Middle frontal gyrus (tissue), 1 donor: ENCODE results near the gene GTF2E1.
"Not testable (repeated sequence)": the region's sequence is repeated elsewhere in the genome, so short reads cannot be mapped to it uniquely, and the experiment has no call there.

Experiments used
- DNase-seq: peaks from one replicate; pipeline ENCODE4 v3.0.0-alpha.2; 2015; ENCODE audit warnings: low spot score; ENCODE audit errors: extremely low spot score

The GTF2E1 gene

DNA sequence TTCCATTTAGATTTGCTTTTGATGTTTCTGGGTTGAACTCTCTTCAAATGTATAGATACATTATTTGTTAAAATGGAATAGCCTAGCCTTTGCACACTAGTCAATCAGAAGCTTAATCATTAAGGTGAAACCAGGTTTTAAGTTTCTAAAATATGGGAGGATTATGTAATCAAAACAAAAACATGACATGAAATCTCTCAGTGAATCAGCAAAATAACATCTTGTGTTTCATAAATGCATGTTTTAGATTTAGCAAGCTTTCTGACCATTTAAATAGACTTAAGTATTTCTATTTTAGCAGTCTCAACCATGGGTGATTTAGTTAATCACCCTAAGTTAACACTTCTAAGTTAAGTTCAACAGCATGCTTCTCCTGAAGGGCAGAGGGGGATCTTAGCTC lies 11.3 kb downstream of the GTF2E1 start:
- DNase-seq = no peak

DNA sequence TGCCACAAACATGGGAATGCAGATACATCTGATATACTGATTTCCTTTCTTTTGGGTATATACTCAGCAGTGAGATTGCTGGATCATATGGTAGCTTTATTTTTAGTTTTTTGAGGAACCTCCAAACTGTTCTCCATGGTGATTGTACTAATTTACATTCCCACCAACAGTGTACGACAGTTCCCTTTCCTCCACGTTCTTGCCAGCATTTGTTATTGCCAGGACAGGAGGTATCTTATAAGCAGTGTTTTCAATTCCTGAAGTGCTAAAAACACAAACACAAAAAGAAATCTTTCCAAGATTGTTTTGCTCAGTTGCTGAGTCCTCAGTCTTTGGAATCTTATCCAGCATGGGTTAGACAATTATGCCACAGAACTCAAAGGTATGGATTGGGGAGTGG lies 13.5 kb downstream of the GTF2E1 start:
- no peak for DNase-seq

DNA sequence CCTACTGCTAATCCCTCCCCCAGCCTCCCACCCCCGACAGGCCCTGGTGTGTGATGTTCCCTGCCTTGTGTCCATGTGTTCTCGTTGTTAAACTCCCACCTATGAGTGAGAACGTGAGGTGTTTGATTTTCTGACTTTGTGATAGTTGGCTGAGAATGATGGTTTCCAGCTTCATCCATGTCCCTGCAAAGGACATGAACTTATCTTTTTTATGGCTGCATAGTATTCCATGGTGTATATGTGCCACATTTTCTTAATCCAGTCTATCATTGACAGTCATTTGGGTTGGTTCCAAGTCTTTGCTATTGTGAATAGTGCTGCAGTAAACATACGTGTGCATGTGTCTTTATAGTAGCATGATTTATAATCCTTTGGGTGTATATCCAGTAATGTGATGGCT lies 16.0 kb downstream of the GTF2E1 start:
- not testable (repeated sequence) for DNase-seq

DNA sequence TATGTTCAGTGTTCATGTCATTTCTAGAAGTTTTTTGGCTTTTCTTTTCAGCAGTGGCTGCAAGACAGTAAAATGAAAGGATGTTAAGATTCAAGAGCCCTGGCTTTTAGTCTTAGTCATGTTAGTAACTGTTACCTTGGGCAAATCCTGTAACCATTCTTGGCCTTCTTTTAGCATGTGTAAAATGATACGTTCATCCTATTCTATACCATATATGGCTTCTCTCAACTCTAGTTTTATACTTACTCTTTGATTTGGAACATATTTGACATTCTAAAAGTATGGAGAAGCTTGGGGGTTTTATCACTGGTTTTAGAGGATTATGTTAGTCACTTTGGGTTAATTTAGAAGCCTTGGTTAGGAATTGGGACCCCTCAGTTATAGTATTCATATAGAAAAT lies 20.1 kb downstream of the GTF2E1 start:
- no peak for DNase-seq

DNA sequence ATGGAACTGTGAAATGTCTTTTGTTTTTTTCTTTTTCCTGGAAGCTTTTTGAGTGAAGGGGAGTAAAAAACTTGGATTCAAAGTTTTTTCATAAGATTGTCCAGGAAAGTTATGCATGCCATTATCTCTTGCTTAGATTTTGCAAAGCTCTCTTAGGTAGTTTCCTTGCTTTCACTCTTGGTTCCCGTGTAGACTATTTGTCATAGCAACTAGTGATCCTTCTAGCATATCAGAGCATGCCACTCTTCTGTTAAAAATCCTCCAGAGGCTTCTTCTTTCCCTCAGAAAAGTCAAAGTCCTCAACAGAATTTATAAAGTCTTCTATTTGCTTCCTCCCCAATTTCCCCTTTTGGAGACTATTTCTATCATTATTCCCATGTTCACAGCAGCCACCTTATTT lies 21.1 kb downstream of the GTF2E1 start:
- no peak for DNase-seq

DNA sequence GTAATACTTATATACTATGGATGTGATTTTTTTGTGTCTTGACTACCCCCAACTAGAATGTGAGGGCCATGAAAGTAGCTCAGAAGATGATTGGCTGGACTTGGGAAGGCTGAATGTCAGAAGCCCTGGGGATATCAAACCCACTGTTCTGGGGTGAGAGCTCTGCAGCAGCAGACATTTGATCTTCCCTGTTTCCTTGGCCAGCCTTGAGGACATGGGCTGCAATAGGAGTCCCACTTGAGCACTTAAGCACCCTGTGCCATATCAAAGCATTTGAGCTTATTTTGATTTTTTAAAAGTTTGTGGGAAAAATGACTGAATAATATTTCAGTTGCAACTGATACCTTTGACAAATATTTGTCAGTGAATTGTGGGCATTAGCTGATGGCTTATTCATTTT lies 21.7 kb downstream of the GTF2E1 start:
- no peak for DNase-seq

DNA sequence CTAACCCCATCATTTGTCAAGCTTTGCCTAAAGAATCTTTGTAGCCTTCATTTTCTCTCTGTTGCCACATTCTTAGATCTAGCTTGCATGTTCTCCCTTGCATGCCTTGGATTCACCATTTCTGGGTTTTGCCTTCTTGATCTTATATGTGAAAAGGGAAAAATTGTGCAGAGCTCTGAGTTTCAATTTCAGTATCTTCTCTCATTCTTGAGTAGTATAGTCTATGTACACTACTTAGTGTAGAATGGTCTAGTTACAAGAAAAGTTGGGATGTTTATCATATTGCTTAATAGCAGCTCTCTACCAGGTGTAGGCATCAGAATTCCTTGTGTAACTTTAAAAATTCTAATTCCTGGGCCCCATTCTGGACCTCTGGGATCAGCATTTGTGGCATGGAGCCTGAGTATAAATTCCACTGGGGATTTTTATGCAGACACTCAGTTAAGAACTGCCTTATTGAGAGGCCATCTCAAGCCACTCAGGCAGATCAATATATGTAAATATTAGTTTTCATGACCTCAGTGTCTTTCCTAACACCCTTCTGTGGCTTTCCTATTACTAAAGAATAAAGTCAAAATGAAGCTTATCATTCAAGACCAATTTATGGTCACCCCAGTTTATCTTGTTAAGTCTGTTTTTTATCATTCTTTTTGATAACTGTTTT lies 23.4 kb downstream of the GTF2E1 start:
- DNase-seq = no peak

DNA sequence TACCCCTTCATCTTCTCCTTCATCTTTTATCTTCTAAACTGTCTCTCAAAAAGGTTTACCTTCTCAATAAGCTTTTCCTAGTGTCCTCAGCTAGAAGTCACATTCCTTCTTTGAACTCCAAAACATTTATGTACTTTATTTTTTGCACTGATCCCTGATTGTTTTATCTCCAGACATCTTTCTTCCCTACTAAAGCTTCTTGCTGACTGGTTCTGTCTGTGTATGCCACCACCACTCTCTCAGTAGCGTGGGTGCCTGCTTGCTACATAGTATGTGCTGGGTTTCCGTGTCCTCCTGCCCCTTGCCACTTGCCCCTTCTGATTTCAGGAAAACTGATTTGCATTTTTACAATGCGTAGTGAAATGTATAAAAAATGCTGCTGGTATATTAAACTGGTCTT lies 24.0 kb downstream of the GTF2E1 start:
- no peak for DNase-seq

DNA sequence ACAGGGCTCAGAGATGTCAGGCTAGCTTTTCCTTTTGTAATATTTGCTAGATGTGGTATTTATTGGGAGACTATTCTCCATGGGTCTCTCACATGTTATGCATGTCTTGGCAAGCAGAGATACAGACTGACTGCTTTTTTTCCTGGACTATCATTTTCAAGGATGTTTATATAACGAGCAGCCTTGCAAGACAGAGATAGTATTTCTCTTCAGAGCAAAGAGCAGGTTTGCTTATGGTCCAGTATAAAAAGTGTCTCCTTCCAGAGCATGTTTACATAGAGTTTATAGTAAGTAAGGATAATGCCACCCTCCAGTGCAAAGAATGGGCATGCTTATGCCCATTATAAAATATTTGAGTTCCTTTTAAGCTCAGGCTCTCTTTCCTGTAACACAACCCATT lies 24.6 kb downstream of the GTF2E1 start:
- DNase-seq = no peak

DNA sequence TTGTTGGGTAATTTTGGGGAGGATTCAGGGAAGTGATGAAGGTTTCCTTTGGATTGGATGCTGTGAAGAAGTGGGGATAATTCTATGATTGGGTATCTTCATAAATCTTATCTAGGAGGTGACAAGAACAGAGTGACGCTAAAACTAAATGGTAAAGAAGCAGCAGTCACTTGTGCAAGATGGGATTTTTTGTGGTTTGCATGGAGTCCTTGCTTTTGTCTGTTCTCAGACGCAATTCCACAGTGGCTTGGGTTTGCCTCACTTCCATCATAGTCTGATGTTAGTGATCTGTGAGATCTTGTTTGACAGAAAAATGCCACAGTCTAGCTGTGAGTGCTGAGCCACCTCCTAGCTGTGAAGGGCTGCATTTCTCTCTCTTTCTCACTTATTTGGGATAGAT lies 26.9 kb downstream of the GTF2E1 start:
- no peak for DNase-seq

DNA sequence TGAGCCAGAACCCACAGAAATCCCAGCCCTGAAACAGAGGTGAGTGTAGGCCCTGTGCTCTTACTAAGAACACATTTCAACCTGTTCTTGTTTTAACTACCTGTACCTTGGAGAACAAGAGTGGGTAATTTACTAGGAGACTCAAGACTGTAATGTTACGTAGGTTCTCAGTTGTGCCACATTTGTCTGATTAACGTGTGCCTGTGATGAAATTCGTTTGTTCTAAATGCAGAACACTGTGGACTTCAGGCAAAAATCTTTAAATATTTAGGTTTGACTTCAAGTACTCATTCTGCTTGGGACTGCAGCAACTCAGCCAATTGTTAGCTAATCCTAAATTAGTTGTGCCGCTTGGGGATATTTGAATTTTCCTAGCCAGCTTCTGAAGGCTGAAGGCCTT lies 28.3 kb downstream of the GTF2E1 start:
- no peak for DNase-seq

DNA sequence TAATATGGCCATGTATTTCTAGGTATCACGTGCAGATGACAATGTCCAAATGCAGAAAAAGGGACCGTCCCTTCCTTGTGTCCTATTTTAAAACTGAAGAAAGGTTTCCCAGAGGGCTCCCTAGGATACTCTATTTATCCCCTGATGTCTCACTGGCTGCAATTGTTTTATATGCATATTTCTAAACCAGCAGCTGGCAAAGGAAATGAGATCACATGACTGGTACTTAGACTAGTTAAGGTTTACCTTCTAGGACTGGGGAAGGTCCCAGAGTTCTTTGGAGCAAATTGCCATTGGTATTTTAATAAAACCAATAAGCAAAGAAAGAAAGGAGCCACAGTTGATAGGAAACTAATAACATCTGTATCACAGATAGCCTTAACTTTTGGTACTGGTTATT lies 29.5 kb downstream of the GTF2E1 start:
- no peak for DNase-seq

DNA sequence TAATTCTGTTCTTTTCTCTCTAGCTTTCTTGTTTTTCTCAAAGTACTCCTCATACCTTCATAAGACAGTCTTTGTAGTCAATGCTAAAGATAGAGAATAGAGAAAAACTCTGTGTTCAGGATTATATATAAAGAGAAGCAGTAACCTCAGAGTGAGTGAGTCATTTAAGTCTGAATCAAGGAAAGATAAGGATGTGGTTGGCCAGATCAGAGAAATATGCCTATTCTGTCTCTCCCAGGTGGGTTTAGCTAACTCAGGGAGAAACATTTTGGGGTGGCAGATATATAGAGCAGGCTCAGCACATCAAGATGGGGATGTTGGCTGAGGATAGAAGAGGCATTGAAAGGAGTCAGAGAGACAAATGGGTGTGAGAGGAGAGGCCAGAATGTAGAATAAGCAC lies 31.4 kb downstream of the GTF2E1 start:
- DNase-seq = no peak

DNA sequence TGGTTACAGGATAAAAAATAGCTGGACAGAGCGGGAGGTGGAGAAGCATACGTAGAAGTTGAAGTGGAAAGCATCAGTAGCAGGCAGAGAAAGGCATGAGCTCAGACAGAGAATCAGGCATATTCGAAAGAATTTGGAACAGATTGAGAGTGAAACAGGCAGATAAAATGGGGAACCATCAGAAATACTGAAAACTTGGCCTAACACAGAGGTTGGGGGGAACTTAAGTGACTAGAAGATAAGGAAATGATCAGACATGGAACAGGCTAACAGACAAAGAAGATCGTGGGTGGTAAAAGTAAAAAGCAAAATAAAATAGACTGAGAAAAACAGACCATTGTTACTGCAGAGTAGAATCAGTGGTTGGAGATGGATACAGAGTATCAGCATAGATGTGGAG lies 32.9 kb downstream of the GTF2E1 start:
- DNase-seq = no peak

DNA sequence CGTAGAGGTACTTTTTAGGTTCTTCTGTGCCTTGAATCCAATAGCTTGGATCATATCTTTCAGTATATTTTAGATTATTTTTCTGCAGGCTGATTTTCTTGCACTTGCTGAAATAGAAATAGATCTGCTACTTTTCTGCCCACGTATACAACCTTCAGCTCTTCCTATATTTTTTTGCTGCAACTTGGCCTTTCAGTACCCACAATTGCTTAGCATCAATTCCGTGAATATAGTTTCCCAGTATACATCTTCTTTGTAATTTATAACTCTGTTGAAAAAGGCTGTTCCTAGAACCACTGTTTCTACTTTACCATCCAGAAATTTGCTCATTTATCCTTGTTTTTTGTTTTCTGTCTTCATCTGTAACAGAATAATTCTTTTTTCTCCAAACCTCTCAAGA lies 36.2 kb downstream of the GTF2E1 start:
- no peak for DNase-seq

DNA sequence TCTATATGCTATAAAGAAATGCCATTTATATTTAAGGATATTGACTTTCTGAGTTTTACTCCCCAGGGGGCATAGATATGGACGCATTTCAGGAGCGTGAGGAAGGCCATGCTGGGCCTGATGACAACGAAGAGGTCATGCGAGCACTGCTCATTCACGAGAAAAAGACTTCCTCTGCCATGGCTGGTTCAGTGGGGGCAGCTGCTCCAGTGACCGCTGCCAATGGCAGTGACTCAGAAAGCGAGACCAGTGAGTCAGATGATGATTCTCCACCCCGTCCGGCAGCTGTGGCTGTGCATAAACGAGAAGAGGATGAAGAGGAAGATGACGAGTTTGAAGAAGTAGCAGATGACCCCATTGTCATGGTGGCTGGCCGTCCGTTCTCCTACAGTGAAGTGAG lies 38.4 kb downstream of the GTF2E1 start:
- DNase-seq = no peak

DNA sequence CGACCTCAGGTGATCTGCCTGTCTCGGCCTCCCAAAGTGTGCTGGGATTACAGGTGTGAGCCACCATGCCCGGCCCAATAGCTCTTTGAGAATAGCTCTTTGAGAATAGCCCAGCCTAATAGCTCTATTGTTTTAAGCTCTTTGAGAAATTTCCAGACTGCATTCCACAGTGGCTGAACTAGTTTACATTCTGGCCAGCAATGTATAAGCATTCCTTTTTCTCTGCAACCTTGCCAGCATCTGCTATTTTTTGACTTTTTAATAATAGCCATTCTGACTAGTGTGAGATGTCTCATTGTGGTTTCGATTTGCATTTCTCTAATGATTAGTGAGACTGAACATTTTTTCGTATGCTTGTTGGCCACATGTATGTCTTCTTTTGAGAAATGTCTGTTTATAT lies 43.3 kb downstream of the GTF2E1 start:
- not testable (repeated sequence) for DNase-seq

DNA sequence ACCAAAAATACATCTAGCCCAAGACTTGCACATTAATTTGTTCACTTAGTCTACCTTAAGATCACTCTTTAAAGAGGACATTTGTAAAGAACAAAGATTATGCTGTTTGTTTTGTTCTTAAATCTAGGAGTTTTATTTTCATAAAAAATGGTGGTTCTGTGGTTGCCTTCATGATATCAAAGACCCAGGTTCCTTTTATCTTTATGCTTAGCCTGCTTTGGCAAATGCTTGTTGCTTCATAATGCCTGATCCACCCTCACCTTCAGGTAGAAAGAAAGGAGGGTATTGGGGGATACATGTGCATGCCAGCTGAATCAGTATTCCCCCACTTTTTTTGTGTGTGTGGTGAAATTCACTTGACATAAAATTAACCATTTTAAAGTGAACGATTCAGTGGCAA lies 48.5 kb downstream of the GTF2E1 start:
- DNase-seq = no peak

DNA sequence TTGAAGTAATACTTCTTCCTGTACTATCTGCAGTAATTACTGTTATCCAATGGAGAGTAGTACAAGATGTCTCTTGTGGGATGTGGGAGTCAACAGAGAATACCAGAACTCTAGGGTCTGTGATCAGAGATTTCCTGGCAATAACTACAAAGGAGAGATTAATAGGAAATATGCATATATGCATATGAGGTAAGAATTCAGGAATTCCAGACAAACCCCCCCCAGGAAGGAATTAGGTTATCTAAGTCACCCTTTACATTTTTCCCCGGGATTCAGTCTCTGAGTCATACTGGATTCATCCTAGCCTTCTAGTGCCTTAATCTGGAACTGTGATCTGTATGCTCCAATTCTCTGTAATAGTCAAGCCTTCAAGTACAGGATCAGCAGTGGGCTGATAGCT lies 49.4 kb downstream of the GTF2E1 start:
- DNase-seq = no peak

DNA sequence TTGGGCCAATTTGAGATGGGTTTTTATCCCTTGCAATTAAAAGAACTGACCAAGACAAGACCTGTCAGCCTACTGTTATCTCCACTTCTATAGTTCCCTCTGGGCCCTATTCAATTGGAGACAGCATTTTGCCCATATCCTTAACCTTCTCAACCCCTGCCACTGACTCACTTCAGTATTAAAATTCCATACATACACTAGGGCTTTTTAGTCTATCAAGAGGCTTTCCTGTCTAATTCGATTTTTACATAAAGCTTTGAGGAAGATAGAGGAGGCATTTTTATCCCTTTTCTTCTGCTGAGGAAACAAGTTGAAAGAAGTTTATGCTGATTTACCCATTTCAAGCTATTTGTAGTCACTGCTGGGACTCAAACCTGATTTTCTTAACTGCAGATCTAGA lies 51.1 kb downstream of the GTF2E1 start:
- DNase-seq = no peak

DNA sequence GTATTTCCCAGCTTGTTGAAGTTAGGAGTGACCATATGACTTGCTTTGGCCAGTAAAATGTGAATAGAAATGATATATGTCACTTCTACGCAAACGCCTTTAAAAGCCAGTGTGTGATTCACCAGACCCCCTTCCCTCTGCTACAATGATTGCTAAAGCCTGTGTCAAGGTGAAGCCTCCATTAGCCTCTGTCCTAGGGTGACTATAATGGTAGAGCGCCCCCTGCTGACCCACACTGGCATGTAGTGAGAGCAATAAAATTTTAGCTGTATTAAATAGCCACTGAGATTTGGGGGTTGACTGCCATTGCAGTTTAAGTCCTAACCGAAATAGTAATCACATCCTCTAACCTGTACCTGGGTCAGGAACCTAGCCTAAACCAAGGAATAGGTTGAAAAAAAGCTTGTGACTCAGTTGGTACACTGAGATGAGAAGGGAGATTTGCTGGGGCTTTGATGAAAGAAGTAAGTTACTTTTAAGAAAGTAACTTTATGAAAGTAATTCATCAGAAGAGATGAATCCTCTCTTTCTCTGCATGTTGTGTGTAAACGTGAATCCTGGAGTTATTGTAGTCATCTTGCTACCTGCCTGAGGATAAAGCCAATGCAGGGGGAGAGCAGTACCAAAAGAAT lies 52.6 kb downstream of the GTF2E1 start:
- DNase-seq = no peak

DNA sequence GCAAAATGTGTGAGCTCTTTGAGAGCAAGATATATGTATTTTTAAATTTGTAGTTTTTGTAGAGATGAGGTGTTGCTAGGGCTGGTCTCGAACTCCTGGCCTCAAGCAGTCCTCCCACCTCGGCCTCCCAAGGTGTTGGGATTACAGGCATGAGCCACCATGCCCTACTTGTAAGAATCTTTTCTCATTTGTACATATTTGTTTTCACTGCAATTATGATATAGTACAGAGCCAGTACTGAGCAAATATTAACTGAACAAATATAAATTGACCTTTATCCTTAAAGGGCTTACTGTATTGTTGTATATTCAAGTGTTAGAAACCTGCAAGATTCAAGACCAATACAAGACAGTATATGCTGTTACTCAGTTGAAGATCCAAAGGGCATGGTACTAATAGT lies 53.4 kb downstream of the GTF2E1 start:
- no peak for DNase-seq

DNA sequence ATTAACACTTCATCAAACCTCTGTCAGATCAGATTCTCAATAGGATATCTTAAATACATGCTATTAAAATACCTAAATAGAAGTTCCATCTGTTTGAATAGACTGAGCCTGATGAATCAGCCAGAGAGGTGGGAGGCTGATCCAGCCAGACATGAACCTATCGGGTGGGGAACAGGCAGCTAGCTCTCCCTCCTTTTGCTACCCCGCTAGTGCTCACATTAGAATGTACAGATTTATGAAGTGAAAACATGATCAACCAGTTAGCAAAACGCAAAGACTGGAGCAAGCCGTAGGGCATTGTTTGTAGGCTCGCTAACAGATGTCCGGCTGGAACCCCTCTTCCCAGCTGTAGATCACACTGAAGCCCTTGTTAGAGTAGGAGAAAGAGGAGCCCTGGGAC lies 54.4 kb downstream of the GTF2E1 start:
- no peak for DNase-seq

DNA sequence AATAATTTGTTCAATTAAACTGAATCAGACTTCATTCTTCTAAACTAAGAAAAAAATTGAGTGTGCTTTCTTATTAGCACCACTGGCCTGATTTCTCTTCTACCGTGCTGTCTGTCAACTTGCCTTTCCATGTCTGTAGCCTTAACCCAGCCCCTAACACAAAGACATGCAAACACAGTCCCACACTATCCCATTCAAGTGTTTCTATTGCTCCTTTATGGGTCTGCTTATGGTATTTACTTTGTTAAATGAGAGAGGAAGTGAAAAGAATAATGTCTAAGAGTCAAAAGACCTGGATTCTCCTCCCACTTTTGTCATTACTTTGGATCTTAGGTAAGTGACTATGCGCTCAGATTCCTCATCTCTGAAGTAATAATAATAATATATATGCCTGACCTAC lies 55.3 kb downstream of the GTF2E1 start:
- no peak for DNase-seq
